Cardiac muscle cell (in vitro differentiated cells and primary cell): ENCODE results near the gene SND1. TPM values are rescaled to one million over a fixed set of nuclear protein-coding genes. Genes with fewer than 3 reads are reported as not detected.
A peak's percentile ranks its signal among the peaks of the same experiment; 100 is the strongest.

ENCODE experiments used
- DNase-seq, 2 donors: peaks; one replicate each; pipeline versions ENCODE4 v3.0.0 to v3.0.0-alpha.2; 2010 to 2017; ENCODE audit warnings: low read depth in 1 of 2, low spot score in 1 of 2
- H3K27ac ChIP-seq: fragments of 200-600 bp; sonication (generic); 2 replicates; pipeline ENCODE4 v1.5.1; 2016
- H3K27me3 ChIP-seq: fragments of 200-600 bp; sonication (generic); 2 replicates; pipeline ENCODE4 v1.6.0; 2016; ENCODE audit warnings: control low read depth
- H3K36me3 ChIP-seq: fragments of 200-600 bp; sonication (generic); 2 replicates; pipeline ENCODE4 v1.5.1; 2016; ENCODE audit warnings: control low read depth
- H3K4me1 ChIP-seq: fragments of 200-600 bp; sonication (generic); 2 replicates; pipeline ENCODE4 v1.8.1; 2017; ENCODE audit warnings: low read depth, mild to moderate bottlenecking, mixed run types
- H3K4me3 ChIP-seq: fragments of 200-600 bp; sonication (generic); 2 replicates; pipeline ENCODE4 v1.5.1; 2016; ENCODE audit warnings: mild to moderate bottlenecking
- H3K9me3 ChIP-seq: fragments of 200-600 bp; sonication (generic); 2 replicates; pipeline ENCODE4 v1.5.1; 2017; ENCODE audit warnings: low read depth, mild to moderate bottlenecking, control low read depth
- polyA plus RNA-seq: library from polyadenylated mRNA; unstranded; fragments of >200 nt; fragmentation: Nextera tagmentation; extraction: Ambion mirVana; gene quantifications from 2 replicates; pipeline ENCODE4 v1.2.1, GENCODE V29; 2016
- total RNA-seq: library from RNA; depleted of rRNA; stranded (reverse); fragments of >200 nt; gene quantifications from 2 replicates; pipeline ENCODE4 v1.2.3, GENCODE V29; 2016
- TF ChIP-seq, protein P1 (sequence below): IDR thresholded peaks from 2 replicates; pipeline ENCODE4 v1.5.1; 2012; ENCODE audit warnings: low read depth, mild to moderate bottlenecking, low read length

Gene SND1
- total and polyA plus RNA-seq, 2 experiments from 2014 or later = 114 to 172 TPM

DNA sequence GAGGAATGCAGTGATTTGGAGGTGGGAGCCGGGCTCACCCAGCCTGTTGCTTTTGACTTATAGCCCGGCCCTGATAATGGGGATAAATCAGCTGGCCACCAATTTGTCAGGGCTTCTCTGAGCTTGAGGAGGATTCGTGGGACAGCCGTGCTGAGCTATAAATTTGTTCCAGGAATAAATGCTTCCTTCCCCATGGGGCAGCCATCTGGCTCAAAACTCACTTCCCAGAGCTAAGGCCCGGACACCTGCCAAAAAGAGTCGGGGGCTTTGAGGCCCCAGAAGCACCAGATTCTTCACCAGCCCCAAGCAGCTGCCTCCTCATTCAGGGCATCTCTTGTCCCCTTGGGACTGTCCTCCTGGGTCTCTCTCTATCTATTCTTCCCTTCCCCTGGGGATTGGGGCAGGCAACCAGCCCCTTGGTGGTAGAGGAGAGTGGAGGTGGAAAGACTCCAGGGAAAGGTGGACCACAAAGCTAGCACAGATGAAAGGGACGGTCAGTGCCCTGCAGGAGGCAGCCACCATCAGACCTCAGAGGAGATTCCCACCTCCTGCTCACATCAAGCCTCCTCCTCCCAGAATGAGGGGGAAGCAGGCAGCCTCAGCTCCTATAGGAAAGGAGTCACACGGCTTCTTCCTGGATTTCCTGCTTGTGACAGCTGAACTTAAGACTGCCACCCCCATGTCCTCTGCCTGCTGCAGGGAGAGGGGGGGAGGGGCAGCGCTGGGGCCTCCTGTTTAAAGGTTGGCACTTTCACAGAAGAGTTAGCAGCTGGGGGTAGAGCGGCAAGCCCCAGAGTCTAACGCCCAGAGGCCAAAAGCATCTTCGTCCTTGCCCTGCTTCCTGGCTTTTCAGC lies 423.5 kb downstream of the SND1 start:
- TF ChIP-seq, protein P1, sequence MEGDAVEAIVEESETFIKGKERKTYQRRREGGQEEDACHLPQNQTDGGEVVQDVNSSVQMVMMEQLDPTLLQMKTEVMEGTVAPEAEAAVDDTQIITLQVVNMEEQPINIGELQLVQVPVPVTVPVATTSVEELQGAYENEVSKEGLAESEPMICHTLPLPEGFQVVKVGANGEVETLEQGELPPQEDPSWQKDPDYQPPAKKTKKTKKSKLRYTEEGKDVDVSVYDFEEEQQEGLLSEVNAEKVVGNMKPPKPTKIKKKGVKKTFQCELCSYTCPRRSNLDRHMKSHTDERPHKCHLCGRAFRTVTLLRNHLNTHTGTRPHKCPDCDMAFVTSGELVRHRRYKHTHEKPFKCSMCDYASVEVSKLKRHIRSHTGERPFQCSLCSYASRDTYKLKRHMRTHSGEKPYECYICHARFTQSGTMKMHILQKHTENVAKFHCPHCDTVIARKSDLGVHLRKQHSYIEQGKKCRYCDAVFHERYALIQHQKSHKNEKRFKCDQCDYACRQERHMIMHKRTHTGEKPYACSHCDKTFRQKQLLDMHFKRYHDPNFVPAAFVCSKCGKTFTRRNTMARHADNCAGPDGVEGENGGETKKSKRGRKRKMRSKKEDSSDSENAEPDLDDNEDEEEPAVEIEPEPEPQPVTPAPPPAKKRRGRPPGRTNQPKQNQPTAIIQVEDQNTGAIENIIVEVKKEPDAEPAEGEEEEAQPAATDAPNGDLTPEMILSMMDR = no peak
- no peak overlapping the region for H3K27ac ChIP-seq
- no peaks in the 10 kb centered on the region for H3K27me3 ChIP-seq
- no peak for DNase-seq
- H3K4me3 ChIP-seq = no peak overlapping the region
- H3K9me3 ChIP-seq = no peaks in the 10 kb centered on the region
- H3K36me3 ChIP-seq = no peaks in the 10 kb centered on the region
- H3K4me1 ChIP-seq = no peaks in the 10 kb centered on the region

DNA sequence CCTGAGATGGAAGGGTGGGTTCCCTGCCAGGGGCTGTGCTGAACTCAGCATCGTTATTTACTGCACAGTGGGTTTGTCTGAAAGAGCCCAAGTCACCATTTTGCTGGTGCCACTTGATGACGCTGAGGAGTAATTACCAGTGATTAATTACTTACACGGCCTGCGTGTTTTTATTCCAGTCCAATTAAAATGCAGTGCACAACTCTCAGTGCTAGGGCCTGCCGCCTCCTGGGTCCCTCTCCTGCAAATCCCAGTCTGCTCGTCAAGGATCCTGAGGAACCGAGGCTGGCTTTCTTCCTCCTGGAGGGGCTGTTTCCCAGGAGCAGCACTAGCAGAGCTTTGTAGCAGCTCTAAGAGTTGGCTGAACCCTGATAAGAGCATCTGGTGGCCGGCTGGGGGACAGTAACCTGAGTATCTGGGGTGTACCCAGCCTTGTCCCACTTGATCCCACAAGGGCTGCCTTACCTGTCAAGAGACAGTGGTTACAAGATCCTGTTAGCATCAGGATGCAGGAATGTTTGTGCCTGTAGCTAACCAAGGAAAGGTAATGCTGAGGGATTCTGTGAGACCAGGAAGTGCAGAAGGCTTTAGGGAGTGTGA lies 424.3 kb downstream of the SND1 start:
- TF ChIP-seq, protein P1 = no peak
- Histone ChIP-seq H3K36me3 (no peaks in the 10 kb centered on the region), H3K4me3 (no peak overlapping the region)

DNA sequence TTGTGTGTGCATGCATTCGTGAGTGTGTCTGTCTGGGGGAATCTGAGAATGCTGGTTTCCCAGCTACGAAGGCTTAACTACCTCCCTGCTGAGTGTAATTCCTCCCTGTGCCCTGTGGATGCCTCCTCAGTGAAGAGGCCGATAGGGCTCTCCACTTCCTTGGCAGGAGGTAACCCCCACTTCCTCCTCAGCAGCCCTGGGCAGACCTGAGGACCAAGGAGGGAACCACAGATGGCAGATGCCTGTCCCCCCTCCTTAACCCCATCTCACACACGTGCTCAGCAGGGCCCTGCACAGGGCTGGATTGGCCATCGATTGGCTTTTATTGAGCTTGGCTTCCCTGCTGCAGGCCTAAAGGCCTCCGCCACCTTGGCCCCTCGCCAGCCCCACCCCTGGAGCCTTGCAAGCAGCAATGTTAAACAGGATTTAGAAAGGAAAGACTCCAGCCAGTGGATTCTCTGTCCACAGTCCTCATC lies 424.8 kb downstream of the SND1 start:
- Histone ChIP-seq H3K36me3 (no peaks in the 10 kb centered on the region), H3K27me3 (no peaks in the 10 kb centered on the region), H3K9me3 (no peaks in the 10 kb centered on the region), H3K27ac (no peak overlapping the region), H3K4me3 (no peak overlapping the region), H3K4me1 (no peaks in the 10 kb centered on the region)
- TF ChIP-seq, protein P1 = no peak
- peak in 1 of 2 donors; percentile 36 for DNase-seq

More for the DNA sequence above, 424.3 kb downstream of the SND1 start:
- no peaks in the 10 kb centered on the region for H3K9me3 ChIP-seq
- no peaks in the 10 kb centered on the region for H3K4me1 ChIP-seq
- no peak overlapping the region for H3K27ac ChIP-seq
- DNase-seq = no peak
- no peaks in the 10 kb centered on the region for H3K27me3 ChIP-seq

DNA sequence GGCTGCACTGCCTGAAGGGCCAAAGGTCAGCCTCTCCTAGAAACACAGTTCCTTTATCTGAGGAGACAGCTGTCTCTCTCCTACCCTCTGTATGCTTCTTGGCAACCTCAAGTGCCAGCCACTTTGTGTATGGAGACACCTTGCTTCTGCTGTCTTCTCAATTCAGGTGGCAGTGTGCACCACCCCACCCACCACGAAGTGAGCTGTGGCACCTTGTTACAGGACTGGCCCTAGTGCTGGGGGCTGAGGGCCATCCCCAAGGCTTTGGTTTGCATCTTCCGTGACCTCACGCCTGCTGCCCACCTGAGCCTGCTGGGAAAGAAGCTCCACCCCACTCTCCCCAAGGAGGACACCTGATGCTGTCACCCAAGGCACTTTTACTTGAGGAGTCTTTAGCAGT lies 426.3 kb downstream of the SND1 start:
- Histone ChIP-seq H3K27ac (no peak overlapping the region), H3K36me3 (no peaks in the 10 kb centered on the region), H3K27me3 (no peaks in the 10 kb centered on the region), H3K4me3 (no peak overlapping the region), H3K9me3 (no peaks in the 10 kb centered on the region), H3K4me1 (no peaks in the 10 kb centered on the region)
- no peak for DNase-seq
- TF ChIP-seq, protein P1 = no peak

- no peaks in the 10 kb centered on the region for H3K27me3 ChIP-seq
- TF ChIP-seq, protein P1 = no peak
- H3K27ac ChIP-seq = no peak overlapping the region
- no peaks in the 10 kb centered on the region for H3K9me3 ChIP-seq
- no peak overlapping the region for H3K4me3 ChIP-seq
- H3K4me1 ChIP-seq = no peaks in the 10 kb centered on the region
- no peak for DNase-seq
- no peaks in the 10 kb centered on the region for H3K36me3 ChIP-seq
Observed at GRCh38 chr7:128080169-128080568, 428.2 kb downstream of the SND1 start.
